HG02884 (cell line): ENCODE data around the gene PLA1A.
A peak's percentile ranks its signal among the peaks of the same experiment; 100 is the strongest.

Source experiments
- ATAC-seq: cut with Tn5 transposase; IDR thresholded peaks from one replicate; pipeline ENCODE4 v1.9.1; 2021; ENCODE audit warnings: mild to moderate bottlenecking, moderate library complexity; ENCODE audit not compliant: unreplicated experiment

The PLA1A gene

DNA sequence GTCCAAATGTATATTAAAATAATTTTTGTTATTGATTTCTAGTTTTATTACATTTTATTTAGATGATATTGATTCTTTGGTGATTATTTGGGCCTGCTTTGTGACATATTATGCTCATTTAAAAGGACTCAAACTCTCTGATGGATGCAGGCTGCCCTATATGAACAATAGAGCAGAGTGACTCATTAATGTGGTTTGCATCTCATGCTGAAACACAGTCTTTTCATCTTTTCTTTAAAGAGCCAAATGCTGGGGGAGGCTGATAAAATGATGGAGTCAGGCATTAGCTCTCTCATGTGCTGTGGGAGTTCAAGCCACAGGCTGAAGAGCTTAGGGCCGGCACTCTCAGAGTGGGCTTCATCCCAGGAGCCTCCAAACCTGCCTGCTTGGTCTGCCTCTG, 7.2 kb downstream of the PLA1A start:
- no peak for ATAC-seq

DNA sequence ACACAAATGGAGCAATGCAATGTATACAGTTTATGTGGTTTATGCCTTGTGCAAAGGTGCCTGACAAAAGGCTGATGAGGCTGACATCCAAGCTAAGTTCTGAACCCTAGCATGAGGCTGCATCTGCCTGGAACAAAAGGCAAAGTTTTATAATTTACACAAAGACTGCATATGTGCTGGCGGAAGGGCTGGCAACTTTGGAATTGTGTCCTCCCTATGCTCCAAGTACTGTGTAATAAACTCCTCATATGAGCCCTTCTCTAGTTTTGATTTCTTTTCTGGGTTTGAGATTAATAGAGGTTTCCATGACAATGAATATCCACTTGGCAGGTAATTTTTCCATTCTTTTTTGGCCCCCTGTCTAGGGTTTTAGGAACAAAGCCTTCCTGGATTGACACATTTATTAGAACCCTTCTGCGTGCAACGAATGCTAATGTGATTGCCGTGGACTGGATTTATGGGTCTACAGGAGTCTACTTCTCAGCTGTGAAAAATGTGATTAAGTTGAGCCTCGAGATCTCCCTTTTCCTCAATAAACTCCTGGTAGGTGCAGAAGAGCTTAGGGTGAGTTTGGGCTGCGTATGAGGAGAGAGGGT, 10.8 kb downstream of the PLA1A start:
- ATAC-seq: no peak

DNA sequence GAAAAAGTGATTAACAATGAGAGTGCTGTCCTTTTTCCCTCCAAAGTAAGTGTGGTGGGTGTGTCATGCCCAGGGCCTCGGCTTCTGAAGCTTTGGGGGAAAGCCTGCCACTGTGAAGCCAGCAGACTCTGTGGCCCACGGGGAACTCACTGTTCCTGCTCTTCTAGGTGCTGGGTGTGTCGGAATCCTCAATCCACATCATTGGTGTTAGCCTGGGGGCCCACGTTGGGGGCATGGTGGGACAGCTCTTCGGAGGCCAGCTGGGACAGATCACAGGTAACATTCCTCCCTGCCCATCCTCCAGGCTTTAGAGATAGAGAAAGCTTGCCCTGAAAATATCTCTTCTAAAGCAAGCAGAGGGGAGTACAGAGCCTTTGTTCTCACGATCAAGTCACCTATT, 11.6 kb downstream of the PLA1A start:
- ATAC-seq: no peak

DNA sequence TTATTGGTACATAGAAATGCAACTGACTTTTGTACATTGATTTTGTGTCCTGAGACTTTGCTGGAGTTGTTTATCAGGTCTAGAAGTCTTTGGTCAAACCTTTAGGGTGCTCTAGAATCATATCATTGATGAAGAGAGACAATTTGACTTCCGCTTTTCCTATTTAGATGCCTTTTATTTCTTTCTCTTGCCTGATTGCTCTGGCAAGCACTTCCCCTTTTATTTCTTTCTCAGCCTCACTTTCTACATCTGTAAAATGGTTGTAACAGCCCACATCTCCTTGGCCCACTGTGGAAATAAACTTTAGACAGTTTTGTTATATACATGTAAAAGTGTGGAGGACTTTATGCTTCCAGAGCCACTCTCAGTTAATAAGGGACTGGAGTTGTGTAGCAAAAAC, 14.0 kb downstream of the PLA1A start:
- ATAC-seq: no peak

DNA sequence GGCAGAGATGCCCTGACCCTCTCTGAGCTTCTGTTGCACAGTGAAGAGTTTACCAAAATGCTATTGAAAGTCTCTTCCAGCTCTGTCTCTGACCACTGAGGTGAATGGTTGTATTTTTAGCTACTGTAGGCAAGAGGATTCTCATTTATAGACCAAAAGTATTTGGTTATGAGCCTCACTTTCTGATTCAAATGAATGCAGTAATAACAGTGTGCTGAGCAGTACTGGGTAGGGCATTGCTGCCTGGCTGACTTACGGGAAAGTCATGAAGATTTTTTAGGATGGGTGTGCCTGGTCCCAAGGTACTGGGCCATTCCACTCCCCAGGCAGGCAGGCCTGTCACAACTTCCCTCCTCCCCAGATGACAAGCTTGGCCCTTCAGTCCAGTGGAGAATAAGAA, 15.5 kb downstream of the PLA1A start:
- peak; percentile 57 for ATAC-seq

DNA sequence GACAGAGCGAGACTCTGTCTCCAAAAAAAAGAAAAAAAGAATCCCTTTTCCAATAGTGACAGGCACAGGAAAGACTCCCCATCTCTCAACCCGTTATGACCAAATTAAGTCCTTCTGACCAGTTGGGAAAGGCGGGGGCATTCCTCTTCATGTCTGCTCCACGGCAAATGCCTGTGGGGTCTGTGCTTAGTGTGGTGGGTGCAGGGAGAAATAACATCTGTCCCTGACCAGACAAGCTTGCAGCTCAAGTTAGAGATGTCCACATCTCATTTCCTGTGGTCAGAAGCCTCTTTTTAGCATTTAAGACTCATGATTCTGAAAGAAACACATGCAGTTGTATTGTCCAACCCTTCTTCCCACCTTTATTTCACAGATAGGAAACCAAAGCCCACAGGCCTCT, 16.2 kb downstream of the PLA1A start:
- ATAC-seq: no peak

DNA sequence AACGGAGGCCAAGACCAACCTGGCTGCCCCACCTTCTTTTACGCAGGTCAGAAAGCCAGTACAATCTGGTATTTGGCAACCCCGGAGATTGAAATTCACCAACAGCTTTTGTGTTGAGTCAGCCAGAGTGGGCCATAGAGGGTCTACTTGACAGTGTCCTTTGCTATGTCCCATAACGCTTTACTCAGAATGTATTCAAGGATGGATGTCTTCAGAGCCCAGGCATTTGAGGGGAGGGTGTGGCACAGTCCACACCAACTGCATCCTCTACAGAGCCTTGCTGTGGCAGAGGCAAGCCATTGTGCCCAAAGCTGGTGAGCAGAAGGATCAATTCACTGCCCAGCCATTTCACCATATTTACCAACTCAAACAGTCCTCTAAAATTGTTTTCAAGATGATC, 18.4 kb downstream of the PLA1A start:
- ATAC-seq: no peak

DNA sequence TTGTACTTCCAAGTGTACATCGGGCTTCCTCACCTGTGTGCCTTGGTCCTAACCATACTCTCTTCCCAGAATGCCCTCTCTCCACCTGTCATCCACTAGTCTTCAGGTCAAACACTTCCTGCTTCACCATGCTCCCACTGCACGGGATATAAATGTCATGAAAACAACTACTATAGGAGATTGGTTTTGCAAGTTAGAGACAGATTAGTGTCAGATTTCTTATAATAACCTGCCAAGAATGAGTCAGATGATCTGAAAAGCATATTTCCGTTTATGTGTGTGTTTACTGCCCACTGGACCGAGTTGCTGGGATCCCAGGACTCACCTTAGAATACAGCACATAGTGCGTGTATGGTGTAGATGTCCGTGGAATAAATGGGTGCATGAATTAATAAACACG, 21.4 kb downstream of the PLA1A start:
- no peak for ATAC-seq

DNA sequence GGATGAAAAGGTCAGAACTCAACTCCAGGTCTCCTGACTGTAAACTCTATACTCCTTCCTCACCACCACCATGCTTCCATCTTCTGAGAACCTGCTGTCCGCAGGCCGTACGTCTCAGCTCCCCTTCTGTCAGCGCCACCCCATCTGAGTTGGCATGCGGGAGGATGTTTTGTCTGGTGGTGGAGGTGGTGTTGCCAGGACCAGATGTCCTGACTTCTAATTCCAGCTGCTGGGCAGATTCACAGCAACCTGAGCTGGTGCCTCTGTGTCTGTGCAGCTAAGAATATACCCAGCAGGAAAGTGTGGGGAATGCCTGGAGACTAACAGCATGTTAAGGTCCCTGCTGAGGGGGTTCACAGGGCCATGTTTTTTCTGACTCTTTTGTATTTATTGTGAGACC, 23.2 kb downstream of the PLA1A start:
- no peak for ATAC-seq

DNA sequence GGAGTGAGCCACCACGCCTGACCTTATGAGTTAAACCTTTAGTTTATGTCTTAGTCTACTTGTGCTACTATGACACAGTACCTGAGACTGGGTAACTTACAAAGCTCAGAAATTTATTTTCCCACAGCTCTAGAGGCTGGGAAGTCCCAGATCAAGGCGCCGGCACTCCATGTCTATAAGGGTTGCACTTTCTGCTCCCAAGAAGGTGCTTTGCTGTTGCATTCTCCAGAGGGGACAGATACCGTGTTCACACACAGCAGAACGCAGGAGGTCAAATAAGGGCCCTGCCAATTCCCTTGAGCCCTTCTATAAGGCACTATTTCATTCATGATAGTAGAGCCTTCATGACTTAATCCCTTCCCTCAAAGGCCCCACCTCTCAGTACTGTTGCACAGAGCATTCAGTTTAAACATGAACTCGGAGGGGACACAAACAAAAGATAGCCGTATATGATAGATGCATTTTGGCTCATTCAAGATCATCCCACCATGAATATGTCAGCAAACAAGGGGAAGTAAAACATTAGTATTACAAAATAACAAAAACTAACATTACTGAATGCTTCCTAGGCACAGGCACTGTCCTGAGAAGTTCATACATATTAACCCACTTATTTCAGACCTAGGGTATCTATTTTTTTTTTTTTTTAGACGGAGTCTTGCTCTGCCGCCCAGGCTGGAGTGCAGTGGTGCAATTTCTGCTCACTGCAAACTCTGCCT, 26.5 kb downstream of the PLA1A start:
- ATAC-seq: no peak

DNA sequence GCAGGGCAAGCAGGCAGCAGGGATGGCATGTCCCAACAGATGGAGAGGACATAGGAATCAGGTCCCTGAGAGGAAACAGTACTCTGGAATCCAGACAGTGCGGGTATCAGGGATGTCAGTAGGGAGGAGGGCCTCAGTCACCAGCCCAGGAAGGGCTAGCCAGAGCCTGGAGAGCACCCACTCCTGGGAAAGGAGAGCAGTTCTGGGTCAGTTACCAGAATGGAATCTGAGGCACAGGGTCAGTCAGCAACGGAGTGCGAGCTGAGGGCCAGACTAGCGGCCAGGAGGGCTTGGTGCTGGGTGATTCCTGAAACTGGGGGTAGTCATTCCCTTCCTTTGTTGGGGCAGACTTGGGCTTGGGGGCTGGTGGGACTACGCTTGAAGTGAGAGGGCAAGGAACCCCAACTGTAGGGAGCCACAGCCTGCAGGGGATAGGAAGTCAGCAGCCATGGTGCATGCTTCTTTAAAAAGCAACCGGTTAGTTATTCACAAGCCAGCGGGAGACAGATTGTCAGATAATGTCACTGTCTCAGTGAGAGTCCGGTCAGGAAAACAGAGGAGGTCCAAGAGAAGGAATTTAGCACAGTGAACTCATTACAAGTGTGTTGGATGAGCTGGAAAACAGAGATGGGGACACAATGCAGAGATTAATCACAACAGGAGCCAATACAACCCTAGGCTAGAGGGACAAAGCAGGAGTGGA, 27.9 kb downstream of the PLA1A start:
- no peak for ATAC-seq

DNA sequence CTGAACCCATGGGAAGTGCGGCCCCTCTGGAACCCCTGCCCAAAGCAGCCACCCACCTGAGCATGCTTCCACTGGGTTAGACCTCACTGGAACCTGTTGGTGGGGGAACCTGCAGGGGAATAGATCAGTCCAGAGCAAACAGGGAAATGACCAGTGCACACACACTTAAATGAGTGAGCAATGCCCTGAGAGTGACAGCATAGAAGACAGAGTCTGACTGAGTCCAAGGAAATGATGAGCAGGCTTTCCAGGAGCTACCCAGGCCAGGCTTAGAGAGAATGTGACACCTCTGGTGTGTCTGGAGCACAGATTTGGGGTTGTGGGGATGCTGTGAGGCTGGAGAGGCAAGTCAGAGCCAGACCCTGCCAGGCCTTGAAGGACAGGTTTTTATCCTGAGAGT, 28.5 kb downstream of the PLA1A start:
- ATAC-seq: no peak

DNA sequence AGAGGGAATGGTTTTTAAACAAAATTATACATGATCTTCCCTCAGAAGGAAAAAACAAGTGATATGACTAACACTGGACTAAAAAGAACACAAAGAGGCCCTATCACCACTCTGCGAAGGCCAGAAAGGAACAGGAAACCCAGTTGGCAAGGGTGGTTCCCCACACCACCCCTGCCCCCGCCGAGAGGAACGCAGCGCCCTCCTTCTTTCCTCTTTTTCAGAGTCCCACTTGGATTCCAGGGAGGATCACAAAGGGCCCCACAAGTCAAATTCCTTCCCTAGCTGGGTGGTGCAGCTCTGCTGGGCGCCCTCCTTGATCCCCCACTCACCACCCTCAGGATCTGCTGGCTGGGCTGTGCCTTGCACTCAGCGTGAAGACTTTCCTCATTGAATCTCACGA, 29.8 kb downstream of the PLA1A start:
- no peak for ATAC-seq

DNA sequence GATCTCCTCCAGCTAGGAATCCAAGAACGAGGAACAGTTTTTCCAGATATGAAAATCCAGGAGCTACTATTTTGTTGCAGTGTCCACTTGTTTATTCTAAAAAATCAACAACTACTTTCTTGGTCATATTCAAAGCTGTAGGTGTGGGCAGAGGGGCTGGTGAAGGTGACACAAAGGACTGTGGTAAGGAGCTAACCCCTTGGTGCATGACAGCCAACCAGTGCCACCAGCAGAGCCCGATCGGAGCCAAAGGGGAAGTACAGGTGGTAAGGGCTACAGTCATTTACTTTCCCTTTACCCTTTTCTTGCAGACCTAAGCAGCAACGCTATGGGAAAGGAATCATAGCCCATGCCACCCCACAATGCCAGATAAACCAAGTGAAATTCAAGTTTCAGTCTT, 30.7 kb downstream of the PLA1A start:
- peak; percentile 49 for ATAC-seq

DNA sequence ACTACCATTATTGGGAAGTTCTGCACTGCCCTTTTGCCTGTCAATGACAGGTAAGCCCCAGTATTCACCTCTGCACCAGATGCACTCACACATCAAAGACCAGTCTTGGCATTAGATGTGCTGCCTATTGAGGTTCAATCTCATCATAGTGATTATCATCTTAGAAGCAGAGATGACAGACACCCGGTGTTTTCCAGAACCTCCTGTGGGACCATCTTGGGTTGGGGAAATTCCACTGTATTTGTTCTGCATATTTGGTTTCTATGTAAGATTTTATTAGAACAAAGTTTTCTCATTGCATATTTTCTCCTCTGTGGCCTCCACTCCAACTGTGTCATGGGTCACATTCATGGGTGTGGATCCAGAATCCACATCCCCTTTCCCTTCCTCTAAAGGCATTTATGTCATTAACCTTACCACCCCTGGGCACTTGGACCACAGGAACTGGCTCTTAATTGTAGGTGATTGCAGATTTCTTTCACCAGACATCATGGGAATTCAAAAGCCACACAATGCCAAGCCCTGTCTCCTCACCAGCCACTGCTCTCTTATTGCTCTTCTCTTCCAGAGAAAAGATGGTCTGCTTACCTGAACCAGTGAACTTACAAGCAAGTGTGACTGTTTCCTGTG, 31.2 kb downstream of the PLA1A start:
- ATAC-seq: no peak

DNA sequence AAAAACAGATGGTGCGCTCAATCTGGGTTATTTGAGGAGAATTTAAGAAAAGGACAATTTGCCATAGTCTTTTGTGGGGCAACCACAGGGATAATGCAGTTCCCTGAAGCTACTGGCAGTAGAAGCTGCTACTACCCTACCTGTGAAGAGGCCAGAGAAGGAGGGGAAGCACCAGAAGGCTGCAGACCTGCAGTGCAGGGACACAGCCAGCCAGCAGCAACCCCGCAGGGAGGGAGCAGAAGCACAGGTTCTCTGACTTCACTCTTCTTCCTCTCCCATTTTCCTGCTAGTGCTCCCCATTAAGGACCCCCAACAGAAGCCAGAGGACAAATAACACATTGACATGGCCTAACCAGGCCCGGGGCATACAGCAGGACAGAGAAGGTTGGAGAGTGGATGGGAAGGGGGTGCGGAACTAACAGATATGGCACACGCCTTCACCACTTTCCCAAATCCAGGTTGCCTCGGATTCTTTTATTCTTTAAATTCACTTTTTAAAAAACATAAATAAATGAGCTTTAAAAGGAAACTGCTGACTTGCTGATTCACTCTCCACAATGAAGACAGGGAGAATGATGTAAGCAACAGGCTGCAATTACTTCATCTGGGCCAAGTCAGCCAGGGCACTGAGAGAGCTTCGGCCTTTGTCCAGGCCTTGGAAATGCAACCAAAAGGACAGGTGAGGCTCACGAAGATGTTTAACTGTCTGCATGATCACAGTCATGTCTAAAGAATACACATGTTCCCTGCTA, 32.6 kb downstream of the PLA1A start:
- no peak for ATAC-seq

DNA sequence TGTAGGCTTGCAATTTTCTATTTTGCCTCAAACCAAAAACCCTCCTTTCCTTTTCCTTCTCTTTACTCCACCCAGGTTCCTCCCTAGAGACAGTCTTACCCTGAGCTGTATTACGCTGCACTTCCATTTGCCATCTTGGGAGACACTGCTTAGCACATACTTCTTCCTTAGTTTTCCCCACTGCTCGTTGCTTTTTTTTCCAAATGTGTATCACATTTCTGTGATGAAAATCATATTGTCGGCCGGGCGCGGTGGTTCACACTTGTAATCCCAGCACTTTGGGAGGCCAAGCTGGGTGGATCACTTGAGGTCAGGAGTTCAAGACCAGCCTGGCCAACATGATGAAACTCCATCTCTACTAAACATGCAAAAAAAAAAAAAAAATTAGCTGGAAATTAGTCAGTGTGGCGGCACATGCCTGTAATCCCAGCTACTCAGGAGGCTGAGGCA, 33.2 kb downstream of the PLA1A start:
- no peak for ATAC-seq

DNA sequence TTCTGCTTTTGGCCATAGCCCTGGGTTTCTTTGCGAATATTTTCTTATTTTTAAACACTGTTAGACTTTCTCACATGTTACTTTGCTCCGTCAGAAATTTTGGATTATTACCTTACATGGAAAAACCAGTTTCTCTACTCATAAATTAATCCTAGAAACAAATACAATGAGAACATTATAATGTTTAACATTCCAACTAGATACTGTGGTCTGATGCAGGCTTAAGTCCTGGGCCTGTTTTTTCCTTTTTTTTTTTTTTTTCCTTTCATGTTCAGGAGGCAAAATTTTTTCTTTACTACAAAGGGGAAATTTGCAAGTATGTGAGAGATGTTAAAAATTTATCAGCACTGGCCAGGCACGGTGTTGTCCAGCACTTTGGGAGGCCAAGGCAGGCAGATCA, 33.8 kb downstream of the PLA1A start:
- no peak for ATAC-seq

DNA sequence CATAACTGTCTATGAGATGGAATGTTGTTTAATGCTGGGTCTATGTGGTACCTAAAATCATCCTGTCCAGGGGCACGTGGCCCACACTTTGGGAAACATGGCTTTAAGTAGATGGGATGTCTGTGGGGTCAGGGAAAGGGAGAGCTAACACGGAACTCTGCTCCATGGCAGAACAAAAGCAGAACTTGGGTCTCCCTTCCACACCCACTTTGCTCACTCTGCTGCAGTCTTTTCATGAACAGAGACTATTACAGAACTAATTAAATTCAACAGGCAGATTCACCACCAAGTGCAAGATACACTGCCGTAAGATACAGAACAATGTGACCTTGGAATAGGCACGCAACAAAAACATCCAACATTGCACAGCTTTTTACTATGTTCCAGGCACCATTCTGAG, 34.5 kb downstream of the PLA1A start:
- no peak for ATAC-seq

DNA sequence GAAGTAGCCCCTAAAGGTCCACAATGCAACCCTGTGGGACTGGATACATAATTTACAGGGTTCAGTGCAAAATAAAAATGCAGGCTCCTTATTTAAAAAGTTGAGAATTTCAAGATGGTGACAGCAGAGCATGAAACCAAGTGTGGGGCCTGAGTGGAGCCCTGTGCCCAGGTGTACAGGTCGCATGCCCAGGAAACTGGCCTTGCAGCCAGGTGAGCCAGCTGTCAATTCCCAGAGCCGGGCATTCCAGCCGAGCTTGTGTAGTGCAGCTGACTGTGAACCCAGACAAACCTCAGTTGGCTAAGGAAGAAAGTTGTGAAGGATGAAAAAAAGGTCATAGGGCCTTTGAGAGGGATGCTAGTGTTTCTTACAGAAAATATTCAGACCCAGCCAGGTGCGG, 35.1 kb downstream of the PLA1A start:
- ATAC-seq: no peak

DNA sequence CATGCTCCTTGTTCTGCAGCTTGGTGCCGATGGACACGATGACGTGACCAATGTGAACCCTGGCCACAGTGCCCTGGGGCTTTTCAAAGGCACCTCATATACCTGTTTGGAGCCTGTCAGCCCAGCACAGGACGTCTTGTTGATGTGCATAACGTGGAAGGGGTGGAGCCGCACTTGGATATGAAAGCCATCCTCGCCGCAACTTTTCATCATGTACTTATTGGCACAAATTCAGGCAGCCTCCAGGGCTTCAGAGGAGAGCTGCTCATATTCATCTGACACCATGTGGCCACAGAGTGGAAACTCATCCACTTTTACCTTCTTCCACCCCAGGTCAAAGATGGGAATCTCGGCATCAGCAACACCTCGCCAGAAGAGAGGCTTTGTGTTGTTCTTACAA, 38.0 kb downstream of the PLA1A start:
- ATAC-seq: no peak
